GM18907 (cell line): ENCODE measurements around the gene CFAP53.
"Not testable (repeated sequence)": the region's sequence is repeated elsewhere in the genome, so short reads cannot be mapped to it uniquely, and the experiment has no call there.

Experiments used
- ATAC-seq: cut with Tn5 transposase; IDR thresholded peaks from one replicate; pipeline ENCODE4 v1.9.1; 2021; ENCODE audit warnings: mild to moderate bottlenecking, moderate library complexity; ENCODE audit not compliant: unreplicated experiment

CFAP53 gene

DNA sequence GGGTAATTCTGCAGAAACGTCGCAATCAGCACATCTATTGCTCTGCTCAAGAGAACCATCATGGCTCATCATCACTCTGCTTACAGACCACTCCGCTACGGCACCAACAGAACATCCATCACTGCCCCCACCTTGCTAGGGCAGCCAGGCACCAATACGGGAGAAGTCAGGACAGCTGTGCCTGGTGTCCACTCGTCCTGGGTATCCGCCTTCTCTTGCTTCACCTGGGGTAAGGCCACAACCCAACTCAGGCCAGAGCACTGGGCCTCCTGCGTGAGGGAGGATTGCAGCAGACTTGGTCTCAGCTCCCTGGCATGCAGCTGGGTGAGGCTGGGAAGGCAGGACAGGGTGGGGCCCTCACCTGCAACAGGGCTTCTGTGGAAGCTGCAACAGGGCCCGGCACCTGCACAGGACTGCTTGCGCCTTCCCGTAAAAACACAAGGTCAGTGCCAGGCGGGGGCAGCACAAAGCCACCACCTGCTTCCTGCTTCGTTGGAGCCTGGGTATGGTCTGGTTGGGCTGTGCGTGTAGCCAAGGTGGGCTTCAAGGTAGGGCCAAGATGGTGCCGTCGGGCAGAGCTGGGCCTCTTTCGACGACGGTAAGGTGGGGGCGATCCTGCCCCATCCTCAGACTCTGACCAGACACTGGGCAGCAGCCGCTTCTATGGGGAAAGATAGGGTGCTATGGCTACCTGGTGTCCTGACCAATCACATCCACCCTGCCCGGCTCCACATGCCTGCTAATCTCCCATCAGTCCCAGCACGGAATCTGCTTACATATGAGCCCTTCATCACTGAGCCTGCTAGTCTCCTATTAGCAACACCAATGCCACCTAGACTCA is 7.1 kb upstream of the CFAP53 start:
- ATAC-seq: no peak

GRCh38 chr18:50272568-50272967 is 6.3 kb upstream of the CFAP53 start:
- ATAC-seq: no peak

GRCh38 chr18:50268022-50268747 is 1.9 kb upstream of the CFAP53 start:
- ATAC-seq: peak; percentile 74

GRCh38 chr18:50262977-50263376 is 3.3 kb downstream of the CFAP53 start:
- ATAC-seq: no peak

DNA sequence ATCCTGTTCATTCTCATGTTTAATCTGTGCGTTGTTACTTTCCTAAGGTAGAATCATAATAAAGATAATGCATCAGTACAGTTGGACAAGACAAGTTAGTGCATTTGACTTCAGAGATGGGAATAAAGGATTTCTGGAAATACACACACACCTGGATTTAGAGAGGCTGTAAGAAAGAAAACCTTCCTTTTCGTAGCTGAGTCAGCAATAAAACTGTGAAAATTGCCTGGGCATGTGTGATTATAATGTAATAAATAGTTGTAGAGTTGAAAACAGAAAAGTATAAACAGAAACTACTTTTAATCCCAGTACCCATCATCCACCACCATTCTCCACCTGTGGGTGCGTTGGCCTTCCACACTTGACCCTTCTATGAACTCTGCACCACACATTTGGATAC is 15.4 kb downstream of the CFAP53 start:
- no peak for ATAC-seq

GRCh38 chr18:50249576-50249975 is 16.7 kb downstream of the CFAP53 start:
- no peak for ATAC-seq

DNA sequence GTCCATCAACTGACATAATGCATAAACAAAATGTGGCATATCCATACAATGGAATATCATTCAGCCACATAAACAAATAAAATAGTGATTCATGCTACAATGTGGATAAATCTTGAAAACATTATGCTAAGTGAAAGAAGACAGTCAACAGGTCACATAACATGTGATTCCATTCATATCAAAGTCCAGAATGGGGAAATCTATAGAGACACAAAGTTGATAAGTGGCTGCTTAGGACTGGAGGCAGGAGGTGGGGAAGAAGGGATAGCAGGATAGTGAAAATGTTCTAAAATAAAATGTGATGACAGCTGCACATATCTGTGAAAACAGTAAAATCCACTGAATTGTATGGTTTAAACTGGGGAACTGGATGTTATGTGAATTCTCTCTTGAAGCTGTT is 18.7 kb downstream of the CFAP53 start:
- ATAC-seq: no peak

GRCh38 chr18:50241768-50242167 is 24.5 kb downstream of the CFAP53 start:
- ATAC-seq: not testable (repeated sequence)

DNA sequence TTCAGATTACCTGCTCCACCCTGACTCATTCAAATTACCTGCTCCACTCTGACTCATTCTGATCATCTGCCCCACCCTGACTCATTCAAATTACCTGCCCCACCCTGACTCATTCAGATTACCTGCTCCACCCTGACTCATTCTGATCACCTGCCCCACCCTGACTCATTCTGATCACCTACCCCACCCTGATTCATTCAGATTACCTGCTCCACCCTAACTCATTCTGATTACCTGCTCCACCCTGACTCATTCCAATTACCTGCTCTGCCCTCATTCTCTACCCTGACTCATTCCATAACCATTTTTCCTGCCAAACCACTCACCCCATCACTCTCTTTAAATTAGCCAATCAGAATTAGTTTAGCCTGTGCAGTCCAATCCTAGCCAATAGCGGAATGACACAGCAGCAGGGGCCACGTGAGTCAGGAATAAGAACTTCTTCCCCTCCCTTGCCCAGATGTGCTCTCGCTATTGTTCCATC is 26.2 kb downstream of the CFAP53 start:
- ATAC-seq: no peak

DNA sequence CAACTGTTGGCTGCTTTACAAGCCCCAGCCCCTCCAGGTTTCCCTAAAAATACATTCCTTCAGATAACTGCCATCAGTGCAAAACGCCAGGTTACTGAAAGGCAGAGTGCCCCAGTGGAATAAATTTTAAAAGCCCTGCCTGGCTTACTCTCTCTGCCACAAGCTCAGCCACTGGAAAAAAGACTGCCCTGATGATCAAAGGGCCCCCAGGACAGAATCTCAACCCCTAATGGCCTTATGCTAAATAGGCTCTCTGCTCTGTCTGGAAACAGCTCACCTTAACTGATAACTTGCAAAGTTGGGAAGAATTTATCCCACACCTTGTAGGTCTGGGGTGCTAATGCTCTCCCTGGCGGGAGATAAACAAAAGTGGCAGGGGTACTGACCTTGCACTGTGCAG is 33.9 kb downstream of the CFAP53 start:
- ATAC-seq: no peak

DNA sequence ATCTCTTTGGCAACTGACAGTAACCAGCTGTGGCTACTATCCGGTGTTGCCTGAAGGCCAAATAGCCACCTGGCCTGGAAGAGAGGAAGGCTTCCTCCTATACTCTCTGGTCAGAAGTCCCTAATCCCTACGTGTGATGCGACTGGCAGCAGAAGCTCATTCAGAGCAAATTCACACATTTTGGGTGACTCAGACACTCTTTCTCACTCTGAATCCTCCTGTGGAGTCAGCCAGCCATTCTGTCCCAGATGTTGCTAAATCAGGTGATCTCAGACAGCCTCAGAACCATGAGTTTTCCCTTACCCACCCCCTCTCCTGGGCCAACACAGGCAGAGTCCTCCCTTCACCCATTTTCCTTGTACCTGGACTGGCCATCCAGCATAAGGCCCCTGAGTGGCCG is 34.7 kb downstream of the CFAP53 start:
- ATAC-seq: no peak

DNA sequence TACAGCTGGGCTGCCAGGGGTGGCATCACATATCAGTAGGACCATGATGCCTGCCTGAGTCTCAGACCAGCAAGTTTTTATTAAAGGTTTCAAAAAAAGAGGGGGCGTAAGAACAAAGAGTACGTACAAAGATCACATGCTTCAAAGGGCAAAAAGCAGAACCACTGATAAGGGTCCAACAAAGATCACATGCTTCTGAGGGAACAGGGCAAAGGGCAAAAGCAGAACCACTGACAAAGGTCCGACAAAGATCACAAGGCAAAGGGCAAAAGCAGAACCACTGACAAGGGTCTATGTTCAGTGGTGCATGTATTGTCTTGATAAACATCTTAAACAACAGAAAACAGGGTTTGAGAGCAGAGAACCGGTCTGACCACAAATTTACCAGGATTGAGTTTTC is 46.0 kb downstream of the CFAP53 start:
- ATAC-seq: not testable (repeated sequence)

GRCh38 chr18:50218432-50219197 is 47.7 kb downstream of the CFAP53 start:
- peak; percentile 55 for ATAC-seq

GRCh38 chr18:50209311-50209710 is 57.0 kb downstream of the CFAP53 start:
- no peak for ATAC-seq

GRCh38 chr18:50207722-50208121 is 58.6 kb downstream of the CFAP53 start:
- ATAC-seq: no peak

DNA sequence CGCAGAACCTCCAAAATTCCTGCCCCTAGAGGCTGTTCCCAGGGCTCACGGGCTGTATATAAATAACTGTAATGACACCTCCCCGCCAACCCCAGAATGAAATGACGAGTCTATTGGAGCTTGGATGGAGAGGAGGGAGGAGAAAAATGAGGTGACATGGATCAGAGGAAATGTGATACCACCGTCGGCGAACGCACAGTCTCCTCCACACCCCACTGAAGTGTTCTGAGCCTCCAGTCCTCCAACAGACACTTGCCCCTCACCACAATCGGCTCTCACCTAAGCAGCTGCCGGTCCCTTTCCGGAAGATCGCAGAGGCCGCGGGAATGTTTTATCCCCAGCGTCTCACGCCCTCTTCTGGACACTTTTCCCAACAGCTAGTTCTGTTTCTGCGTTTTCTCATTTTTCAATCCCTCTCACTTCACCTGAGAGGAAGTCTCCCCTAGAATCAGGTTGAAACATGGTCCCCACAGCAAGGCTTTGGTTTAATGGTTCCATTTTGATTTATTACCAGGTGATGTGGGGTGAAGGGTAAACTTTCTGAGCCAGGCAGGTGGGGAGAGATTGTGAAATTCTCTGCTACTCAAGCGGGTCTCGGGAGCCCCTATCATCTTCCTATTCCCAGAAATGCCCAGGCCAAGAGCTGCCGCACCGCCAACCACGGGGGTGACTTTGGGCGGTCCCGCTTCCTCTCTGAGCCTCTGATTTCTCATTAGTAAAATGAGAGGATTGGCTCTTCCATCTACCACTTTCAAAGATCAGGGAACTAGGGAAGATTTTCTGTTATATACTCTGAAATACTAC is 62.3 kb downstream of the CFAP53 start:
- ATAC-seq: no peak

GRCh38 chr18:50201476-50202018 is 64.7 kb downstream of the CFAP53 start:
- no peak for ATAC-seq

DNA sequence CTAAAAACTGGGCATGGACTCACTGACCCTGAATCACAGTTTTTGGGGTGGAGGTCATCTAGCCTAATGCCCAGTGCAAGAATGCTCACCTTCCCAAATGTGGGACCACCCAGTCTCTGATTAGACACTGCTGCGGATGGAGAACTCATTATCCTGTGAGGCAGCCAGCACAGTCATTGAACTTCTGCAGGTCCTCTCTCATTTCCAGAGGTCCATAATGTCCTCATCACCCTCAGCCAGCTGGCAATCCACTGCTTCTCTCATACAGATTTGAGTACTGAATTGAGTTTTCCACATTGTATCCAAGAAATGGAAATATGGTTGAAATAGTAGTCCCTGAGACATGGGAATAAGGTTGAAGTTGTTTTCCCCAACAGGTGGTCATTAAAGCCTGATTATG is 66.4 kb downstream of the CFAP53 start:
- ATAC-seq: no peak

- no peak for ATAC-seq
These were observed 66.9 kb downstream of the CFAP53 start for GRCh38 chr18:50199346-50199855.

- no peak for ATAC-seq
These were observed 70.0 kb downstream of the CFAP53 start for GRCh38 chr18:50196261-50196660.
